HuH-7 (cell line): ENCODE results near the gene KIAA1755.
A peak's percentile ranks its signal among the peaks of the same experiment; 100 is the strongest.

ENCODE experiments used
- DNase-seq: peaks from one replicate; pipeline ENCODE4 v3.0.0; 2011; ENCODE audit warnings: low spot score

Gene KIAA1755

DNA sequence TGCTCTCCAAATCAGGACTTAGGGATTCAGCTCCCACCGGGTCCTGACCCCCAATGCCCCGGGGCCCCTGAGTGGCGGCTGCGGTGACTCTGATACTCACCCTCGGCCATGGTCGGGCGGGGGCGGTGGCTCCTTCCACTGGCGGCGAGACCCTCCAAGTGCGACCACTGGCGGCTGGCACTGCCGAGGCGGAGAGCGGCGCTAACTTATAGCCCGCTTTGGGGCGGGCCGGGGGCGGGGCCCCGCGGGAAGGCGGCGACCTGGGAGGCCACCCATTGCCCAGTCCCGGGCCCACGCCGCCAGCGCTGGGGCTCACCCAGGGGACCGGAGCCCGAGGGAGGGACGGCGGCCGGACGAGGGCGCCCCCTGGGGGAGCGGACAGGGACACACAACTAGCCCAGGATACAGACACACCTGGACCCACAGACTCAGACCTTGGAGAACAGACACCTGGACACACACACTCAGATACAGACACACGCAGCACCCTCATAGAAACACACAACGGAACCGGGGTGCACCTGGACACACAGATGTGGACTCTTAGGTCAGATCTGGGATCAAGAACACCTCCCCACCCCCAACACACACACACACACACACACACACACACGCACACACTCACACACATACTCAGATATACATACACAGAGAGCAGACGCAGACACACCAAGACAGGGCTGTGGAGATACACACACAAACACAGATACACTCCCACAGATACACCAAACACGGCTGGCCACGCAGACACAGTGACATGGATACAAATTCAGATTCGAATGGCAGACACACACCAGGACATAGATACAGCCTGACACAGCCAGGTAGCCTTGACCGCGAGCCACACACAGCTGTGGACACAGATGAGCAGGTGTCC is 95.2 kb downstream of the KIAA1755 start, which contains the start of gene TGM2:
TSS of gene TGM2 (minus strand) at position 182 of the 877 bp plus-strand sequence. CDS start at position 110, 72 bp downstream.
- DNase-seq, result peak; percentile 91

DNA sequence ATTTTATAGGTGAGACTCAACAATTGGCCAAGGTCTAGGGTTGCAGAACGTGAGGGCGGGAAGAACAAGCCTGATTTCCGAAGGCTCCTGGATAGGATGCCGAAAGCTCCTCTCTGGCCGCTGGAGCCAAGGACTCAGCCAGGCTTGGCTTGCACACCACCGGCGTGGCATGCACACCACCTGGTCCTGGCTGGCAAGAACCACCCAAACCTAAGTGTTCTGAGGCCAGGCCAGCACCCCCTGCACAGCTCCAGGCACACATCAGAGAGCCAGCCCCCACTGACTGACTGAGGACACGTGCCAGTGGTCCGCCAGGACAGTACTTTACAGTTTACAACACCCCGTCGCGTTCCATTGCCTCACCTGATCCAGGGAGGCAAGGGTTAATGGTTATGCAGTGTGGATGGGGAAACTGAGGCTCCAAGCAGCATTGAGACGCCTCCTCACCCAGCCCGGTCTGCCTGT is 95.9 kb downstream of the KIAA1755 start:
- no peak for DNase-seq

DNA sequence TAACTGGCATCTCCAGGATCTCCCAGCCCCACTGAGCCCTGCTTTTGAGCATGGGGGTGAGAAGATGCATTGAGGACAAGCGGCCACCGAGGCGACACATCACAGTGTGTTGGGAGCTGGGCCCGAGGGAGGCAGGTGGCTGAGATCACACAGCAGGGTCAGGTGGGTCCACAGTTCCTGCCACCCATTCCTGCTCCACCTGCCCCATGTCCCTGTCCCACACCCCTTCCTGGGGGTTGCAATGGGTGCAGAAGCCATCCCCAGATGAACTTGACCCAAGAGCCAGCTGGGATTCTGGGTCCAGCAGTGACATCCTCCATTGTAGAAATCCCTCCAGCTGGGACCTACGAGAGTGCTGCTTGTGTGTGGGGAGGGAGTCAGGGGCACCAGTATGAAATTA is 96.5 kb downstream of the KIAA1755 start:
- DNase-seq, result no peak

DNA sequence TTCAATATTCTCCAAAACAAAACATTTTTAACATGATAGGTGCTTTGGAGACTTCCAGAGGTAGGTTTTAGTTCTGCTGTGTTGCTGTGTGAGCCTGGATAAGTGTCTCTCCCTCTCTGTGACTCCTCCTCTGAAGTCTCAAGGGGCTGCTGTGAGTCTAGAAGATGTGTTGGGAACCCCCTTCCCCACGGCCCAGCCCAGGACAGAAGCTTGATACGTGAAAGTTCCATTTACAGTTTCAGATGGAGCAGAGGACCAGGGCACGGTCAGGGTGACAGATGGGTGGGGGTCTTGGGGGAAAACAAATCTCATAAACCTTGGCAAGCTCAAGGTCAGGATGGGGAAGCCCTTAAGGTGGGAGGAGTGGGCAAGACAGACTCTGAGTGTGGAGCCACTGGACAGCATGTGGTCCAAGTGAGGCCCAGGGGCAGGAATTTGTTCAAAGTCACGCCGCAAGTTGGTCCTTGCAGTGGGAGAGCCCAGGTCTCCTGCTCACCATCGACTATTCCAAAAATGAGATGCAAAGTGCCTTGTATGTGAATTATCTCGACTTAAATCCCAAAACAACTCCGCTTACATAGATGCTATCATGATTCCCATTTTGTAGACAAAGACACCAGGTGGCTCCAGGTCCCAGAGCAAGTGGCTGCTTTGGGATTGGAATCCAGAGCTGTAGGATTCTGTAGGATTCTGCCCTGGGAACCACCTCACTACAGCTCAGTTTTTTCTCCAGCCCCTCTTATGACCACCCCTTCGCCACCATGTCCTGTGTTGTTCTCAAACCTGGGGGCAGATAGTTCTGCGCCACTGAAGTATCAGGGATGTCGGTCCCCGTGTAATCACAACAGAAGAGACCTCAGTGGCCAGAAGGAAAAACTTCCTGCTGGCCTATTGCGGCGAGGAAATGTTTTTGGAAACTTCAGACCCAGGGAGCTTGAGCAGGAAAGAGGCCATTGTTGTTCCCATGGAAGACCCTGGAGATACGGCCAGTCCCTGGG is 97.4 kb downstream of the KIAA1755 start:
- DNase-seq, result no peak

DNA sequence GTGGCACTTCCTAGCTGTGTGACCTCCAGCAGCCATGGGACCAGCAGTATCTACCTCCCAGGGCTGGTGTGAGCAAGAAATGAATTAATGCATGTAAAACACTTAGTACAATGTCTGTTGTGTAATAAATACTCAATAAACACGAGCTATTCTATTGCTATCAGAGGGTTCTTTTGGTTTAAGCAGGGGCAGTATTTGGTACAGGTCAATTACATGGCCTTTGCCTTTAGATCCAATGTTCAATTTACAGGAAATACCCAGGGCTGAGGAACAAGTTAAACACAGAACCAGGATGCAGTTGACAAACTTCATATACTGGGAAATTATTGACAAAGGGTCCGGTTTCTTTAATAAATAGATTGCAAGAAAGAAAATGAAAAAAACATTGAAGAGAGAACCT is 98.4 kb downstream of the KIAA1755 start:
- DNase-seq, result no peak

DNA sequence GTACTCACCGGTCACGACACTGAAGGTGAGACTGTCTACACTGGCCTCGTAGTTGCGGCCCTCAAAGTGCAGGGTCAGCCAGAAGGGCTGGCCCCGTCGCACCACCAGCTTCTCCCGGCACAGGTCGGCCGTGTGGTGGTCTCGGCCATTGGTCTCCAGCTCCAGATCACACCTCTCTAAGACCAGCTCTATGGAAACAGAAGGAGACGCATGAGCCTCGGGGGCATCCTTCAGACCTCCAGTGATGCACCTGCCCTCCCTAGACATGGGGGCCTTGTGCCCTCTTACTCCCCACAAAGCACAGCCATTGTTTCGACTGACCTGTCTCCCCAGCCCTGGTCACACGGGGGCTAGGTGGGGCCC is 99.1 kb downstream of the KIAA1755 start:
- no peak for DNase-seq
